ENCODE measurements around the gene BMP6. TPM values are rescaled to one million over a fixed set of nuclear protein-coding genes. Genes with fewer than 3 reads are reported as not detected.

The BMP6 gene
- total and polyA plus RNA-seq, 7 donors, result 0.64 to 5.3 (median 2.2) TPM; not detected in 2

DNA sequence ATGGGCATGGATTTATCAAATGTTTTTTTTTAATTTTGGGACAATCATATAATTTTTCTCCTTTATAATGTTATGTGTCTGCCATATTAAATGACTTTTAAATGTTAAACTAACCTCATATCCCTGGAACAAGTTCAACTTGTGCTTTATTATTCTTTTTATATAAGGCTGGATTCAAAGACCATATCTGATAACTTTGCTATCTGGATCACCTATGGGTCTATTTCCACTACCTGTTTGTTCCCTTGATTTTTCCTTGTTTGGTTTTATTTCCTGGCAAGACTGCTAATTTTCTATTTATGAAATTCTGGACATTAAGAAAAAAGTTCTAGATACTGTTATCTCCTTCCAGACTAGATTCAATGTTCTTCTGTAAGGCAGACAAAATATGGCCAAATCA lies 125.9 kb downstream of the BMP6 start:
- no peak overlapping the region for H3K27ac ChIP-seq
- intact Hi-C loops (cut with DNase I), result no loop called here

GRCh38 chr6:7859591-7859990 lies 133.7 kb downstream of the BMP6 start:
- 65 to 66% methylated on average over 6 of the region's 6 CpGs for WGBS, 2 donors
- Histone ChIP-seq H3K9me3 (no peaks in the 10 kb centered on the region), H3K27me3 (no peaks in the 10 kb centered on the region), H3K4me1 (no peaks in the 10 kb centered on the region), H3K4me3 (no peak overlapping the region), H3K36me3 (no peaks in the 10 kb centered on the region), H3K27ac (no peak overlapping the region)
- intact Hi-C loops (cut with DNase I), result no loop called here
- DNase-seq, result no peak
- TF ChIP-seq POLR2A (IDR thresholded peaks at IDR 0.05) (no peak), EP300 (IDR thresholded peaks at IDR 0.05) (no peak), POLR2AphosphoS5 (IDR thresholded peaks at IDR 0.05) (no peak), CTCF (IDR thresholded peaks at IDR 0.05) (no peak)

More for the DNA sequence above, 125.9 kb downstream of the BMP6 start:
- H3K4me3 ChIP-seq, result no peak overlapping the region
- TF ChIP-seq POLR2AphosphoS5 (IDR thresholded peaks at IDR 0.05), result no peak
- no peak for TF ChIP-seq POLR2A (IDR thresholded peaks at IDR 0.05)
- no peak for TF ChIP-seq CTCF (IDR thresholded peaks at IDR 0.05)
- TF ChIP-seq EP300 (IDR thresholded peaks at IDR 0.05), result no peak
- no peak for DNase-seq
- H3K9me3 ChIP-seq, result peaks cover 0 to 16% (median 2%) of the 10 kb centered on the region in 4 donors
- no peaks in the 10 kb centered on the region for H3K4me1 ChIP-seq
- no peaks in the 10 kb centered on the region for H3K27me3 ChIP-seq
- H3K36me3 ChIP-seq, result no peaks in the 10 kb centered on the region

DNA sequence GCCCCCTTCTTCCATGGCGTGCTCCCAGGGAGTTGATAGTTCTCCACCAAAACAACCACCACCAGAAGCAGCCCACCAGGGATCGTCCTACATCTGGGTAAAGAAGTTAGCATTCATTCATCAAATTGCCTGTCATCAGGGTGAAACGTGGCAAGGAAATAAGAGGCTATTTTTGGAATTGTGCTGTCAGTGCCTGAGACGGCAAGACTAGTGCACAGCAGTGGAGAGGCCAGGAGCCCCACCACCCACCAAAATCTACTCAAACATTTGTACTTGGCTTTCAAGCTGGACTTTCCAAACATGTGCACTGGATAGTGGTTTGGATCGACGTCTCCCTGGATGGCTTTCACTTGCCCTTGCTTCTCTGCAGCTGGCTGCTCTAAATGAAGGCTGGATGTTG lies 139.9 kb downstream of the BMP6 start:
- no peak overlapping the region for H3K27ac ChIP-seq
- intact Hi-C loops (cut with DNase I), result no loop called here
- H3K36me3 ChIP-seq, result no peaks in the 10 kb centered on the region
- H3K4me3 ChIP-seq, result no peak overlapping the region
- TF ChIP-seq EP300 (IDR thresholded peaks at IDR 0.05) (no peak), CTCF (IDR thresholded peaks at IDR 0.05) (no peak), POLR2A (IDR thresholded peaks at IDR 0.05) (no peak), POLR2AphosphoS5 (IDR thresholded peaks at IDR 0.05) (no peak)
- H3K27me3 ChIP-seq, result no peaks in the 10 kb centered on the region
- no peak for DNase-seq
- WGBS, 2 donors, result 56 to 71% methylated on average over 6 of the region's 6 CpGs
- H3K9me3 ChIP-seq, result no peaks in the 10 kb centered on the region
- H3K4me1 ChIP-seq, result no peaks in the 10 kb centered on the region

GRCh38 chr6:7866526-7866925 lies 140.6 kb downstream of the BMP6 start:
- Histone ChIP-seq H3K36me3 (no peaks in the 10 kb centered on the region), H3K27ac (no peak overlapping the region), H3K27me3 (no peaks in the 10 kb centered on the region), H3K4me3 (no peak overlapping the region), H3K4me1 (no peaks in the 10 kb centered on the region), H3K9me3 (no peaks in the 10 kb centered on the region)
- TF ChIP-seq EP300 (IDR thresholded peaks at IDR 0.05) (no peak), POLR2A (IDR thresholded peaks at IDR 0.05) (no peak), POLR2AphosphoS5 (IDR thresholded peaks at IDR 0.05) (no peak), CTCF (IDR thresholded peaks at IDR 0.05) (no peak)
- WGBS, 2 donors, result 86 to 91% methylated on average over 1 of the region's 1 CpG
- no peak for DNase-seq
- intact Hi-C loops (cut with DNase I), result no loop called here

- TF ChIP-seq EP300 (IDR thresholded peaks at IDR 0.05) (no peak), POLR2AphosphoS5 (IDR thresholded peaks at IDR 0.05) (no peak), CTCF (IDR thresholded peaks at IDR 0.05) (no peak), POLR2A (IDR thresholded peaks at IDR 0.05) (no peak)
- intact Hi-C loops (cut with DNase I), result no loop called here
- Histone ChIP-seq H3K27ac (no peak overlapping the region), H3K36me3 (no peaks in the 10 kb centered on the region), H3K4me1 (no peaks in the 10 kb centered on the region), H3K27me3 (no peaks in the 10 kb centered on the region), H3K4me3 (no peak overlapping the region), H3K9me3 (peaks cover 0 to 6% (median 5%) of the 10 kb centered on the region in 4 donors)
- 90 to 95% methylated on average over 10 of the region's 10 CpGs for WGBS, 2 donors
- no peak for DNase-seq
Measured at GRCh38 chr6:7868926-7869325, 143.0 kb downstream of the BMP6 start.

All from sigmoid colon (tissue), 7 donors.